ENCODE results near the gene ARMC6.
"Not testable (repeated sequence)": the region's sequence is repeated elsewhere in the genome, so short reads cannot be mapped to it uniquely, and the experiment has no call there.

Gene ARMC6

GRCh38 chr19:19010551-19010950 is 22.9 kb upstream of the ARMC6 start:
- no peak overlapping the region for H3K4me3 ChIP-seq (ENCODE audit: low read depth, low read length)
- DNase-seq (ENCODE audit: low read depth): no peak

DNA sequence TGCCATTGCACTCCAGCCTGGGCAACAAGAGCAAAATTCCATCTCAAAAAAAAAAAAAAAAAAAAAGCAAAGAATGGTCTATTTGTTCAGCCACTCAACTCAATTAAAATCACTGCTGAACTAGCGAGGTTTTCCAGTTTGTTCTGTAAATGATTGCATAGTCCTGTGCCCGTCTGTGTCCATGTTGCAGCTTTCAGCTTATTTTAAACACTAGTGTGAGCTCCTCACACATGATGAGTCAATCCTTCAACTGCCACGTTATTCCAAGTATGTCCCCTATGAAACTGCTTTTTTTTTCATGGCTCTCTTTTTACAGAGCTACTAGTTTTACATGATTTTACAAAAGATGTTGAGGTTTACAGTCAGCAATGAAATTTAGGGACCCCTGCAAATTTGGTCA is 12.3 kb upstream of the ARMC6 start:
- no peak for DNase-seq (ENCODE audit: low read depth)
- no peak overlapping the region for H3K4me3 ChIP-seq (ENCODE audit: low read depth, low read length)

GRCh38 chr19:19022380-19022961 is 10.9 kb upstream of the ARMC6 start:
- no peak overlapping the region for H3K4me3 ChIP-seq (ENCODE audit: low read depth, low read length)

DNA sequence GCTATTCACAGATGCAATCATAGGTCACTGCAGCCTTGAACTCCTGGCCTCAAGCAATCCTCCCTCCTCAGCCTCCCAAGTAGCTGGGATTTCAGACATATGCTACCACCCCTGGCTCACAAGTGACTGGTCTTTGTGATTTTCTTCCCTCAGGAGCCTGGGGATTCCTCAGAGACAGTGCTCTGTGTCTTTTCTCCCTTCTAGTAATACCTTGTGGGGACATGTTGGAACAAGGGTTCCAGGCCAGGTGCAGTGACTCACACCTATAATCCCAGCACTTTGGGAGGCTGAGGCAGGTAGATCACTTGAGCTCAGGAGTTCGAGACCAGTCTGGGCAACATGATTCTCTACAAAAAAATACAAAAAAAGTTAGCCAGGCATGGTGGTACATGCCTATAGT is 10.0 kb upstream of the ARMC6 start:
- H3K4me3 ChIP-seq (ENCODE audit: low read depth, low read length); DNase-seq (ENCODE audit: low read depth): not testable (repeated sequence)

More at GRCh38 chr19:19022380-19022961, 10.9 kb upstream of the ARMC6 start:
- no peak for DNase-seq (ENCODE audit: low read depth)

- no peak for DNase-seq (ENCODE audit: low read depth)
- no peak overlapping the region for H3K4me3 ChIP-seq (ENCODE audit: low read depth, low read length)
Measured at GRCh38 chr19:19025861-19026260, 7.5 kb upstream of the ARMC6 start.

DNA sequence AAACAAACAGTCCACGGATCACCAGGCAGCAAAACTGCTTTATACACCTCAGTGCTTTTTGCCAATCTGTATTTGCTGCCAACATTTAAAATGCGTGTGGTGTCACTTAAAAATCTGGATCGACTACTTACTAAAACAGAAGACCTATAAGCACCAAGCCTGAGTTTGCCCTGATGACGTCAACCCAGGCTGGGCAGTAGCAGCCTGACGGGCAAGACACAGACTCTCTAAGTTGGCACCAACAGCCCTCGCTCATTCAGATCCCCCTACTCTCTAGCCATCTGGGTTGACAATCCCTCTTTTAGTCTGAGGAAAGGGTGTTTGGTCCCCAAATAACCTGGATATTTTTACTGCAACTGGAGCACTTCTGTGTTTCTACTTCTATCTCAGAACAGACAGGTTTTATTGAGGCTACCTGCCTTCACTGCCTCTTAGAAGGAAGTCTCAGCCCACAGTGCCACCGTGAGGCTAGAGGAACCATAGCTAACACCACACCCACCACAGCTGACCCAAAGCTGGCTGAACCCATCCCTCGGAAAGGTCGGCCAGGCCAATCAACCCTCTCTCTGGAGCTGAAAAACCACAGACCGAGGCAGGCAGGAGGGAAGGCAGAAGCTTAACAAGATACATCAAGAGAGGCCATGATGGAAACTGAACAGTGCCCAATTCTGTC is 7.0 kb upstream of the ARMC6 start:
- H3K4me3 ChIP-seq (ENCODE audit: low read depth, low read length): no peak overlapping the region
- DNase-seq (ENCODE audit: low read depth): no peak

- DNase-seq (ENCODE audit: low read depth): no peak
- H3K4me3 ChIP-seq (ENCODE audit: low read depth, low read length): no peak overlapping the region
Measured at GRCh38 chr19:19027228-19027627, 6.2 kb upstream of the ARMC6 start.

DNA sequence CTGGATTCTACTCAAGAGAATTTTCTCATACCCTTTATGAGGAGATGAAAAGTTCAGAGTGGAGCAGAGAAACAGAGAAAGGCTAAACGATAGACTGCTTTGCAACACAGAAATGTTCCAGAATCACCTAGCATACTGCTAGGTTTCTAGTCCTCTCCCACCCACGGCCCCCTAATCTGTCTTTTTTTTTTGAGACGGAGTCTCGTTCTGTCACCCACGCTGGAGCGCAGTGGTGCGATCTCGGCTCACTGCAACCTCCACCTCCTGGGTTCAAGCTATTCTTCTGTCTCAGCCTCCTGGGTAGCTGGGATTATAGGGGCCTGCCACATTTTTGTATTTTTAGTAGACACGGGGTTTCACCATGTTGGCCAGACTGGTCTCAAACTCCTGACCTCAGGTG is 4.9 kb upstream of the ARMC6 start:
- no peak overlapping the region for H3K4me3 ChIP-seq (ENCODE audit: low read depth, low read length)
- DNase-seq (ENCODE audit: low read depth): no peak

- no peak for DNase-seq (ENCODE audit: low read depth)
- H3K4me3 ChIP-seq (ENCODE audit: low read depth, low read length): peak overlapping the region; percentile 89
Measured at GRCh38 chr19:19031891-19032290, 1.5 kb upstream of the ARMC6 start.

DNA sequence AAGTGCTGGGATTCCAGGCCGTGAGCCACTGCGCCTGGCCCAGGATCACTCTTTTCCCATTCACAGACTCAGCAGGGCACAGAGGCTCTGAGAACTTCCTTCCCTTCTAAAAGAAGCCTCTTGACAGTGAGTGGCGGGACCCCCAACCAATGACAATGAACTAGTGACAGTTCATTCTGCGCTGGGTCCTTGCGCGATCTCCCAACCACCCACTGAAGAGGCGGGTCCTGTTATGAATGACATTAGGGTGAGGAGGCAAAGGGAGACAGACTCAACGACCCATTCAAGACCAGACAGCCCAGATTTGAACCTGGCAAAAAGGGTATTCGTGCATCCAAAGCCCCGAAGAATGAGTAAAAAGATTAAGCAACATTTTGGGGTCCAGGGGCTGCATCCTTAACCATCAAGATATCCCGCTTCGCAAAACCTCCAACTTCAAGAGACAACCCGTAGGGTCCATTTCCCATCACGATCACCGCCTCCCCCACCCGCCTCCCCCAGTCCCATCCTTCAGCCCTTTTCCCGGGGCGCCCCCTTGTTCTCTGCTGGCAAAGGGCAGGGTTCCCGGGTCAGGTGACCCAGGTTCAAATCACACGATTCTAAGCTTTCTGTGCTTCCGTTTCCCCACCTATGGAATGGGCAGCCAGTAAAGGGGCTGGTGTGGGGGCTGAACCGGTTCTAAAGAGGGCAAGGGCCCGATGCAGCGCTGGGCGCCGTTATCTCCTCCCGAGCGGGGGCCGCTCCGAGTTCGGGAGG is 805 bp upstream of the ARMC6 start:
- DNase-seq (ENCODE audit: low read depth): peak; percentile 83
- H3K4me3 ChIP-seq (ENCODE audit: low read depth, low read length): peak overlapping the region; percentile 89

- peak overlapping the region; percentile 89 for H3K4me3 ChIP-seq (ENCODE audit: low read depth, low read length)
- no peak for DNase-seq (ENCODE audit: low read depth)
Measured at GRCh38 chr19:19033176-19033425, 302 bp upstream of the ARMC6 start.

DNA sequence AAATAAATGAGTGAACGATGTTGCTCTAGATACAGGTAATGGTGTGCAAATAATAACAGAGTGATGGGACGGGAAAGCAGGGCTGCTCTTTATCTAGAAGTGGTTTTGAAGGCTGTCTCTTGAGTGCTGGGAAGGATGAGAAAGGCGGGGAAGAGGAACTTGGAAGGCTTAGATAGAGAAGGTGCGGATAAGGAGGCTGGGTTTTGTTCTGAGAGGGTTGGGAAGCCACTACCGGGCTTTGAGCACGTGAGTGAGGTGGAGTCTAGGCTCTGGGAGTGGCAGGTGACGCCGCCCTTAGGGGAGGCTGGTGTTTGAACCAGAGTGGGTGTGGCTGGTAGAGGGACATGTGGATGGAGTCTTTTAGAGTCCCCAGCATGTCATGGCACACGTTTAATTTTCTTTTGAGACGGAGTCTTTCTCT is 811 bp downstream of the ARMC6 start:
- H3K4me3 ChIP-seq (ENCODE audit: low read depth, low read length): peak overlapping the region; percentile 89
- DNase-seq (ENCODE audit: low read depth): no peak

DNA sequence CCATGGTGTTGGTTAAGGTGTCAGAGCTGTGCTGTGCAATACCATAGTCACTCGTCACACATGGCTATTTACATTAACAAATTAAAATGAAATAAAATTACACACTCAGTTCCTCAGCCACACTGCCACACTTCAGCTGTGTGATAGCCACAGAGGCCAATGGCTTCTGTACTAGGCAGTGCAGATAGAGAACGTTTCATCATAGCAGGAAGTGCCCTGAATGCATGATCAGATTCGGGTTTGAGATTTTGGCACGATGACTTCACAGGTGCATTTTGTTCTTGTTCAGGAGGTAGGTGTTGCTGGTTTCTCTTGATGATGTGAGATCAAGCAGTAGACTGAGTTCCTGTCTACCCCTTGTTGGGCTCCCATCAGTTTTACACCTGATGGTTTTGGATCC is 6.5 kb downstream of the ARMC6 start:
- no peak overlapping the region for H3K4me3 ChIP-seq (ENCODE audit: low read depth, low read length)
- no peak for DNase-seq (ENCODE audit: low read depth)

DNA sequence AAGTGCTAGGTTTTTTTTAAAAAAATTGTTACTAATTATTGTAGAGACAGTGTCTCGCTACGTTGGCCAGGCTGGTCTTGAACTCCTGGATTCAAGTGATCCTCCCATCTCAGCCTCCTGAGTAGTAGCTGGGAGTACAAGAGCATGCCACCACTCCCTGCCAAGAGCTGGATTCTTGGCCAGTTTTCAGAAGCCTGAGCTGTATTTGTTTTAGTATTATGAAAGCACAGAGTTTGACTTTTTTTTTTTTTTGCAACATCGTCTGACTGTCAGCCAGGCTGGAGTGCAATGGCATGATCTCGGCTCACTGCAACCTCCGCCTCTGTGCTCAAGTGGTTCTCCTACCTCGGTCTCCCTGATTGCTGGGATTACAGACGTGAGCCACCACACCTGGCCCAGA is 7.0 kb downstream of the ARMC6 start:
- DNase-seq (ENCODE audit: low read depth): peak; percentile 59
- H3K4me3 ChIP-seq (ENCODE audit: low read depth, low read length): no peak overlapping the region

DNA sequence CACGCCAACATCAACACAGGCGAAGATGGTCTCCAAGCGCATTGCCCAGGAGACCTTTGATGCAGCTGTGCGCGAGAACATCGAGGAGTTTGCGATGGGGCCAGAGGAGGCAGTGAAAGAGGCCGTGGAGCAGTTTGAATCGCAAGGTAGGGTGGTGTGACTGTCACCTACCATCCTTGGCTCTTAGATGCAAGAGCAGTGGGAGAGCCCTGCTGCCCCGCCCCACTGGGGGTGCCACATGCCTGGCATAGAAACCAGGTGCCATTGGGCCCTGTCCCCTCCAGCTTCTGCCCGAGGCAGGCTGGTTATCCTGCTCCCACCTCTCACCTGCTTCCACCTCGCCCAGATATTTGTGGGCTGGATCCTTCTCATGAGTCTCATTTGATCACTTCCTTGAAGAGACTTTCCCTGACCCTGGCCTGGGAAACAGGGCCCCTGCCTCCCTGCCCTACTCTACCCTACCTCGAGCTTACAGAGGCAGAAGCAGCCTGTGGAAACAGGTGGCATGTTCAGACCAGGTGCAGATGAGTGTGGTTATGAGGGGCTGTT is 9.4 kb downstream of the ARMC6 start:
- no peak overlapping the region for H3K4me3 ChIP-seq (ENCODE audit: low read depth, low read length)
- no peak for DNase-seq (ENCODE audit: low read depth)

GRCh38 chr19:19043481-19043880 is 10.1 kb downstream of the ARMC6 start:
- no peak for DNase-seq (ENCODE audit: low read depth)
- no peak overlapping the region for H3K4me3 ChIP-seq (ENCODE audit: low read depth, low read length)

- no peak for DNase-seq (ENCODE audit: low read depth)
Measured at GRCh38 chr19:19043881-19044280, 10.5 kb downstream of the ARMC6 start.

DNA sequence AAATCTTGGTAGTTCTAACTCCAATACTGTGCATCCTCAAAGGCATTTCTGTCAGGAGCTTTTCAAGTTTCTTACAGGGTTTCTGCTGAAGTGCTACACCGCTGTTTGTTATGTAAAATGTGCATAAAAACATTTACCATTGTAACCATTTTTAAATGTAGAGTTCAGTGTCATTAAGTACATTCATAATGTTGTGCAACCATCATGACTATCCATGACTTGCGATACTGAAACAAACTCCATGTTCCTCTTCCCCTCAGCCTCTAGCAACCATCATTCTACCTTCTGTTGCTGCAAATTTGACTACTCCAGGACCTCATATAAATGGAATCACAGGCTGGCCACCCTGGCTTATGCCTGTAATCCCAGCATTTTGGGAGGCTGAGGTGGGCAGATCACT is 16.0 kb downstream of the ARMC6 start:
- no peak overlapping the region for H3K4me3 ChIP-seq (ENCODE audit: low read depth, low read length)
- DNase-seq (ENCODE audit: low read depth): no peak

More at GRCh38 chr19:19043881-19044280, 10.5 kb downstream of the ARMC6 start:
- no peak overlapping the region for H3K4me3 ChIP-seq (ENCODE audit: low read depth, low read length)

- DNase-seq (ENCODE audit: low read depth): no peak
- H3K4me3 ChIP-seq (ENCODE audit: low read depth, low read length): no peak overlapping the region
Measured at GRCh38 chr19:19050104-19050503, 16.7 kb downstream of the ARMC6 start.

DNA sequence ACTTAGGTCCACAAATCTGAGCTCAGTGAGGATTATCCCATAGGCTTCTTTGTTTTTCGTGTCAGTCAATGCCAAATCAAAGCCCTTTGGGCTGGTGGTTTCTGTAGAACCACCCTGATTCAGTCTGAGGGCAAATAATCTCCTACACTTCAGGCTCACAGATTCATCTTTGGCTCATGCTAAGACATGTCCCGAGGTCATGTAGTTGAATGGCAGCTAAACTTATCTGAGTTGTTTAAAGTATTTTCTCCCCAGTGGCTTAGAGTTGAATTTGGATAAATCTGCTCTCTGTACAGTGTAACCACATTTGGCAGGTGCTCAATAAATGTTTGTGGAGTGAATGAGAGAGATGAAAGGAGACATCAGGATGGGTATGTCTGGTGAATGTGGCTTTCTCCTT is 17.3 kb downstream of the ARMC6 start:
- DNase-seq (ENCODE audit: low read depth): no peak

More for the DNA sequence above, 17.3 kb downstream of the ARMC6 start:
- no peak overlapping the region for H3K4me3 ChIP-seq (ENCODE audit: low read depth, low read length)
